Esophagus muscularis mucosa (tissue), 3 donors: ENCODE results near the gene PHC1.
"Not testable (repeated sequence)": the region's sequence is repeated elsewhere in the genome, so short reads cannot be mapped to it uniquely, and the experiment has no call there.

Experiments used
- POLR2A ChIP-seq: fragments of 450-650 bp; IDR thresholded peaks from one replicate; pipeline ENCODE4 v1.6.1; 2017; ENCODE audit warnings: antibody characterized with exemption, moderate library complexity, mild to moderate bottlenecking, low read depth
- POLR2AphosphoS5 ChIP-seq, 2 donors: sonication (generic); formaldehyde crosslinking; IDR thresholded peaks; one replicate each; pipeline ENCODE4 v1.6.1; 2017; ENCODE audit warnings: antibody characterized with exemption in 2 of 2
- TF ChIP-seq, protein P1 (sequence below), 3 experiments: fragments of 200-600 bp in 2 of 3; fragments of 450-650 bp in 1 of 3; sonication (generic) in 2 of 3; IDR thresholded peaks; one replicate each; pipeline ENCODE4 v1.5.1; 2017 to 2019; ENCODE audit warnings: antibody characterized with exemption in 3 of 3, mild to moderate bottlenecking in 2 of 3, moderate library complexity in 1 of 3

DNA sequence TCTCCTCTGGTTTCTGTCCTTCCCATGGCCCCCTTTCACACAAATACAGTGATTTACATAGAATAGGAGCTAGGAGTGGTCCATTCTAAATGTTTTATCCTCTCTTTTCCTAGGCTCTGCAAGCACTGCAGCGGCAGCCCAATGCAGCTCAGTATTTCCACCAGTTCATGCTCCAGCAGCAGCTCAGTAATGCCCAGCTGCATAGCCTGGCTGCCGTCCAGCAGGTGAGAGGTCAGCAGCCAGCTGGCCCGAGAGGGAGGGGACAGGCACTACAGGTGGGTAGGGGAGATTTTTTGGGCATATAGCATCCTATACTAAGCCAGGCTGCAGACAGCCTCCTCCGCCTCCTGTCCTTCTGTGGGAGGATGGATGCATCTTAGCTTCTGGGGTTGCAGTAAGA lies 5.3 kb downstream of the PHC1 start:
- TF ChIP-seq, protein P1, sequence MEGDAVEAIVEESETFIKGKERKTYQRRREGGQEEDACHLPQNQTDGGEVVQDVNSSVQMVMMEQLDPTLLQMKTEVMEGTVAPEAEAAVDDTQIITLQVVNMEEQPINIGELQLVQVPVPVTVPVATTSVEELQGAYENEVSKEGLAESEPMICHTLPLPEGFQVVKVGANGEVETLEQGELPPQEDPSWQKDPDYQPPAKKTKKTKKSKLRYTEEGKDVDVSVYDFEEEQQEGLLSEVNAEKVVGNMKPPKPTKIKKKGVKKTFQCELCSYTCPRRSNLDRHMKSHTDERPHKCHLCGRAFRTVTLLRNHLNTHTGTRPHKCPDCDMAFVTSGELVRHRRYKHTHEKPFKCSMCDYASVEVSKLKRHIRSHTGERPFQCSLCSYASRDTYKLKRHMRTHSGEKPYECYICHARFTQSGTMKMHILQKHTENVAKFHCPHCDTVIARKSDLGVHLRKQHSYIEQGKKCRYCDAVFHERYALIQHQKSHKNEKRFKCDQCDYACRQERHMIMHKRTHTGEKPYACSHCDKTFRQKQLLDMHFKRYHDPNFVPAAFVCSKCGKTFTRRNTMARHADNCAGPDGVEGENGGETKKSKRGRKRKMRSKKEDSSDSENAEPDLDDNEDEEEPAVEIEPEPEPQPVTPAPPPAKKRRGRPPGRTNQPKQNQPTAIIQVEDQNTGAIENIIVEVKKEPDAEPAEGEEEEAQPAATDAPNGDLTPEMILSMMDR (IDR thresholded peaks at IDR 0.05) = not testable (repeated sequence)
- not testable (repeated sequence) for TF ChIP-seq POLR2A; POLR2AphosphoS5 (IDR thresholded peaks at IDR 0.05)
